ENCODE measurements around the gene ZNHIT2. TPM values are rescaled to one million over a fixed set of nuclear protein-coding genes. Genes with fewer than 3 reads are reported as not detected.
A peak's percentile ranks its signal among the peaks of the same experiment; 100 is the strongest.

ZNHIT2 gene
- total RNA-seq, 1 experiment from 2014 or later, result 48.2 TPM

DNA sequence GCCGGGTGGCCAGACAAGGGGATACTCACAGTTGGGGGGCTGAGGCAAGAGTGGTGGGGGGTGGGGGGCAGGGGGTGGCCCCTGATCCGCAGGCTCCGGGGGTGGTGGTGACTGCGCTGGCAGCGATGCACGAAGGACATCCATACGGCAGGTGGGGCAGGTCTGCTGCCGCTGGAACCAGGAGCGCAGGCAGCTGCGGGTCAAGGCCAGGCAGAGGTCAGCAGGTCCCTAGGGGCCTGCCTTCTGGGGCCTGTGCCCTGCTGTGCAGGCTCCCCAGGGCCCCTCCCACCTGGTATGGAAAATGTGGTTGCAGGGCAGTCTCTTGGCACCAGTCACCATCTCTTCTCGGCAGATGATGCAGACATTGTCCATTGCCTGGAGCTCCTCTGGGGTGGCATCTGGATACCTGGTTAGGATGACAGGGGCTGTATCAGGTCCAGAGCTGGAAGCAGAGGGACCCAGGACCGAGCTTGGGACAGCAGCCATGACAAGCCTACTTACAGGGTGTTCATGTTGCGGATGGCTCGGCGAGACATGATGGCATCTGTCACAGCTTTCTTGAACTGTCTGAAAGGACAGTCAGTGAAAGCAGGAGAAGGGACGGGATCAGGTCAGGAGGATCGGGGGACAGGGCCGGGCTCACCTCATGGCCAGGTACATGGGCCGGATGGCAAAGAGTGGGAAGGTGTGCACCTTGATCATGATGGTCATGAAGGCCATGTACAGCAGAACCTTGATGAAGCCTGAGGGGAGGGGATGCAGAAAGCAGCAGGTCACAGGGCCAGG lies 13.3 kb upstream of the ZNHIT2 start:
- Histone ChIP-seq H3K27me3 (ENCODE audit: low read length) (no peaks in the 10 kb centered on the region), H3K79me2 (ENCODE audit: low read length) (peaks cover 35% of the 10 kb centered on the region), H3K36me3 (ENCODE audit: low read depth, low read length) (peaks cover 46% of the 10 kb centered on the region; the same call in 1 of the 2 replicates), H3K4me2 (ENCODE audit: low read length) (no peak overlapping the region), H3K4me1 (ENCODE audit: insufficient read depth, low read length) (peaks cover 16% of the 10 kb centered on the region), H2AFZ (ENCODE audit: low read length) (no peak overlapping the region), H3K9ac (ENCODE audit: low read length) (no peak overlapping the region), H4K20me1 (ENCODE audit: low read length) (no peaks in the 10 kb centered on the region; the same call in 1 of the 2 replicates), H3K4me3 (ENCODE audit: low read length) (no peak overlapping the region), H3K9me2 (replicated peaks; ENCODE audit: low read length) (no peaks in the 10 kb centered on the region), H3F3A (ENCODE audit: low read length, unreplicated experiment) (no peaks in the 10 kb centered on the region), H3K9me3 (ENCODE audit: low read length) (no peaks in the 10 kb centered on the region), H3K27ac (ENCODE audit: low read length) (no peak overlapping the region)
- TF ChIP-seq EZH2phosphoT487 (IDR thresholded peaks at IDR 0.05; ENCODE audit: borderline replicate concordance, low read length), result no peak
- TF ChIP-seq EZH2 (IDR thresholded peaks at IDR 0.05; ENCODE audit: low read length, unreplicated experiment), result no peak
- no peak for TF ChIP-seq CTCF (conservative IDR thresholded peaks at IDR 0.05; ENCODE audit: low read depth, low read length)
- DNase-seq (no peak), ATAC-seq (no peak)
- POLR2A ChIA-PET (ENCODE audit: unreplicated experiment), result no interaction called here
- BruUV-seq (replicated peaks), result no TSS peak
- intact Hi-C loops (cut with micrococcal nuclease), result no loop called here
- CTCF ChIA-PET, result interaction anchor here (0.5 to 0.7 kb wide), 2 partner anchors 18 to 95 kb away, joined by 3 to 5 read pairs; no protein-coding TSS in a partner anchor

GRCh38 chr11:65129649-65130441 lies 12.3 kb upstream of the ZNHIT2 start:
- no peaks in the 10 kb centered on the region for H3F3A ChIP-seq (ENCODE audit: low read length, unreplicated experiment)
- ChIA-PET CTCF (interaction anchor here (0.5 to 0.7 kb wide), 2 partner anchors 17 to 96 kb away, joined by 3 to 5 read pairs; no protein-coding TSS in a partner anchor), POLR2A (ENCODE audit: unreplicated experiment) (no interaction called here)

More at GRCh38 chr11:65129649-65130441, 12.3 kb upstream of the ZNHIT2 start:
- TF ChIP-seq EZH2 (IDR thresholded peaks at IDR 0.05; ENCODE audit: low read length, unreplicated experiment) (no peak), CTCF (conservative IDR thresholded peaks at IDR 0.05; ENCODE audit: low read depth, low read length) (peak; percentile 20; the same call in 1 of the 2 replicates)
- H3K79me2 ChIP-seq (ENCODE audit: low read length), result peaks cover 39% of the 10 kb centered on the region
- H2AFZ ChIP-seq (ENCODE audit: low read length), result no peak overlapping the region
- ATAC-seq (no peak), DNase-seq (no peak)
- no peak overlapping the region for H3K9ac ChIP-seq (ENCODE audit: low read length)
- no peaks in the 10 kb centered on the region for H3K9me3 ChIP-seq (ENCODE audit: low read length)
- BruUV-seq (replicated peaks), result no TSS peak
- H4K20me1 ChIP-seq (ENCODE audit: low read length), result no peaks in the 10 kb centered on the region; the same call in 1 of the 2 replicates
- peaks cover 53% of the 10 kb centered on the region; the same call in 1 of the 2 replicates for H3K36me3 ChIP-seq (ENCODE audit: low read depth, low read length)
- intact Hi-C loops (cut with micrococcal nuclease), result no loop called here
- no peak overlapping the region for H3K4me3 ChIP-seq (ENCODE audit: low read length)
- no peaks in the 10 kb centered on the region for H3K9me2 ChIP-seq (replicated peaks; ENCODE audit: low read length)
- H3K4me1 ChIP-seq (ENCODE audit: insufficient read depth, low read length), result peaks cover 10% of the 10 kb centered on the region
- H3K4me2 ChIP-seq (ENCODE audit: low read length), result no peak overlapping the region
- H3K27ac ChIP-seq (ENCODE audit: low read length), result no peak overlapping the region
- no peaks in the 10 kb centered on the region for H3K27me3 ChIP-seq (ENCODE audit: low read length)
